GM19328 (cell line): ENCODE measurements around the gene SEC24C.
"Not testable (repeated sequence)": the region's sequence is repeated elsewhere in the genome, so short reads cannot be mapped to it uniquely, and the experiment has no call there.

Experiments
- ATAC-seq: cut with Tn5 transposase; IDR thresholded peaks from one replicate; pipeline ENCODE4 v1.9.1; 2021; ENCODE audit warnings: mild to moderate bottlenecking, moderate library complexity; ENCODE audit not compliant: unreplicated experiment

Gene SEC24C

DNA sequence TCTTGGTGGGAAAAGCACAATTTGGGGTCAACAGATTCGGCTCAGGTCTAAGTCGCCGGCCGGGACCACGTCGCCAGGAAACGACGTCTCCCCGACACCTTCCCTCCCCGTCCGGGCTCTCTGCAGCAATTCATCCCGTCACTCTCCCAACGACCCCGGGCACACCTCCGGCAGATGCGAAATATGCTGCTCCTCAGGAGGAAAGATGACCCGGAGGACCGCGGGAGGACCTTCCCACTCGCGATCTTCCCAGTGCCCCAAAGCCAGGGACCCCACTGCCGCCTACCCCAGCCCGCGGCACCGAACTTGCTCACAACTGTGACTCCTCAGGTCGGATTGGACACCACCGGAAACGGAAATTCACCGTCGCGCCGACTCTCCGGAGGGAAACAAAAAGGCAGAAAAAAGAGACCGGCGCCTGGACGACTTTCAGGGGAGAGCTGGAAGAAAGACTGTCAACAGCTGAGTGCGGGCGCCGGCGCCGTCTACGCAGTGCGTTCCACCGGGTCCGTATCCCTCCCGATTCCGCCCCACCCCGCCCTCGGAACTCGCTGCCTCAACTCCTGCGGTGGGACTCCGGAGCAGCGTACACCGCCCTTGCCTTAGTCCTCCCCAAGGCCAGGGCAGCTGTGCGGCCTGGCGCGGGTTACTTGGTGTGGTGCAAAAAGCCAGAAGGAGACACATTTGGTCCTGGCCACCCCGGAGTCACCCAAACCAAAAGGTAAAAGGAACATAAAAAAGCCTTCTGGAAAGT is 13.8 kb upstream of the SEC24C start:
- peak; percentile 84 for ATAC-seq

DNA sequence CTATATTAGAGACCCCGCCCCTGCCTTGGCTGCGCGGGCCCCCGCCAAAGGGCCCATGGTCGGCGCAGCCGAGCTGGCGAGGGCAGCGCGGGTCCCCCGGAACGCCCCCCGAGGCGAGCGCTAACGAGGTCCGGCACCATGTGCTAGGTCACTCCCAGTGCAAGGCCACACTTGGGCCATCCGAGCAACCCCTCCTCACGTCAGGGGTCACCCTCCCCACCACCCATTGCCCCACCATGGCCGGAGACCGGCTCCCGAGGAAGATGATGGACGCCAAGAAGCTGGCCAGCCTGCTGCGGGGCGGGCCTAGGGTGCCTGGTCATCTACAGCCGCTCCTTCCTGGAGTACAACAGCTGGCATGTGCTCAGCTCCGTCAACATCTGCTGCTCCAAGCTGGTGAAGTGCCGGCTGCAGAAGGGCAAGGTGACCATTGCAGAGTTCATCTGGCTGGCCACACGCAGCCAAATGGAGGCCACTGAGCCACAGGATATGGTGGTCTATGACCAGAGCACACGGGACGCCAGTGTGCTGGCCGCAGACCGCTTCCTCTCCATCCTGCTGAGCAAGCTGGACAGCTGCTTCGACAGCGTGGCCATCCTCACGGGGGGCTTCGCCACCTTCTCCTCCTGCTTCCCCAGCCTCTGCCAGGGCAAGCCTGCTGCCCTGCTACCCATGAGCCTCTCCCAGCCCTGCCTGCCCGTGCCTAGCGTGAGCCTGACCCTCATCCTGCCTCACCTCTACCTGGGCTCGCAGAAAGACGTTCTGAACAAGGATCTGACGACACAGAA is 12.4 kb upstream of the SEC24C start:
- ATAC-seq, result no peak

DNA sequence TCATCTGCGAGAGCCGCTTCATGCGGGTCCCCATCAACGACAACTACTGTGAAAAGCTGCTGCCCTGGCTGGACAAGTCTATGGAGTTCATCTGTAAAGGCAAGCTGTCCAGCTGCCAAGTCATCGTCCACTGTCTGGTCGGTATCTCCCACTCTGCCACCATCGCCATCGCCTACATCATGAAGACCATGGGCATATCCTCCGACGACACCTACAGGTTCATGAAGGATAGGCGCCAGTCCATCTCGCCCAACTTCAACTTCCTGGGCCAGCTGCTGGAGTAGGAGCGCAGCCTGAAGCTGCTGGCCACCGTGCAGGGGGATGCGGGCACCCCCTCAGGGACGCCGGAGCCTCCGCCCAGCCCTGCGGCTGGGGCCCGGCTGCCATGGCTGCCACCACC is 11.7 kb upstream of the SEC24C start:
- ATAC-seq, result no peak

DNA sequence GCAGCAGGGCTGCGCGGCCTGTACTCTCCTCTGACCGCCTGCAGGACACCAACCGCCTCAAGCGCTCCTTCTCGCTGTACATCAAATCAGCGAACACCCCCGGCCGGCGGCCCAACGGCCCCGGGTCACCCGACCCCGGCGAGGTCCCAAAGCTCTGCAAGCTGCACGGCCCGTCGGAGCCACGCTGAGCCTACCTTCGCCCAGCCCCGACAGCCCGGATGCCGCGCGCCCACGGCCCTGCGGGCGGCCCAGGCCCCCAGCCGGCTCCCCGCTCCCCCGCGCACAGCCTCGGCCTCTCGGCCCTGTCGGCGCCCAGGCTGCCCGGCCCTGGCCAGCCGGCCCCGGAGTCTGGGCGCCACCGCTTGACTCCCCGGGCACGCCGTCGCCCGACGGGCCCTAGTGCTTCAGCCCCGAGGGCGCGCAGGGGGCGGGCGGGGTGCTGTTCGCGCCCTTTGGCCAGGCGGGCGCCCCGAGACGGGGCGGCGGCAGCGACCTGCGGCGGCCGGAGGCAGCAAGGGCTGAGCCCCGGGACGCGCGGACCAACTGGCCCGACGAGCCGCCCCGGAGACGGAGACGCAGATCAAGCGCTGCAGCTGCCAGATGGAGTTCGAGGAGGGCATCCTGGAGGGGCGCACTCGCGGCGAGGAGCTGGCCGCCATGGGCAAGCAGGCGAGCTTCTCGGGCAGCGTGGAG is 11.1 kb upstream of the SEC24C start:
- no peak for ATAC-seq

DNA sequence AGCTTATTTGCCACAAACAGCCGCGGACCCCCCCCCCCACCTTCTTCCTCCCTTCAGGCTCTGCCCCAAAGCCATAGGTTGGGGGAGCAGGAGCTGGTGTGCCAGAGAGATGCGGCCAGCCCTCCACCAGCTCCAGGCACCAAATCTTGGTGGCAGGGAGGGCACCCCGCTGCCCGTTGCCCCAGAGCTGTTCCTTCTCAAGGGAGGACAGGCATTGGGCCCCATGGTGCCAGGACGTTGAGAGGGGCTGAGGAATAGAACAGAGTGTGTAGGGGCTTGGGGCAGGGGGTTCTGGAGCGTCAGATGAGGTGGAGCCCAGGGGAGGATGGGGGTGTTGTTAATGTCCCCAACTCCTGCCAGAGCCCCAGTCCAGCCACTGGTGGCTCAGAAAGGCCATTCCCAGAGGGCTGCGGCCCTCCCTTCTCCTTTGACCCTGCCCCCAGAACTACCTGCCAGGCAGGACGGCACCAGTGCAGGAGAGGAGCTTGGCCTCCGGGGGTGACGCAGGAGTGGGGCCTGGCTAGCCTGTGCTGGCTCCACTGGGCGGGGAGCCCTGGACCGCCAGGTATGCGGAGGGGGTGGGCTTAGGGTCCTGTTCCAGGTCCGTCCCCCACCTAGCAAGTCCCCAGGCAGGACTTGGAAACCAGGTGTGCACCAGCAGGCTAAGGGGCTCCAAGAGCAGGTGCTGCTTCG is 10.0 kb upstream of the SEC24C start:
- no peak for ATAC-seq

DNA sequence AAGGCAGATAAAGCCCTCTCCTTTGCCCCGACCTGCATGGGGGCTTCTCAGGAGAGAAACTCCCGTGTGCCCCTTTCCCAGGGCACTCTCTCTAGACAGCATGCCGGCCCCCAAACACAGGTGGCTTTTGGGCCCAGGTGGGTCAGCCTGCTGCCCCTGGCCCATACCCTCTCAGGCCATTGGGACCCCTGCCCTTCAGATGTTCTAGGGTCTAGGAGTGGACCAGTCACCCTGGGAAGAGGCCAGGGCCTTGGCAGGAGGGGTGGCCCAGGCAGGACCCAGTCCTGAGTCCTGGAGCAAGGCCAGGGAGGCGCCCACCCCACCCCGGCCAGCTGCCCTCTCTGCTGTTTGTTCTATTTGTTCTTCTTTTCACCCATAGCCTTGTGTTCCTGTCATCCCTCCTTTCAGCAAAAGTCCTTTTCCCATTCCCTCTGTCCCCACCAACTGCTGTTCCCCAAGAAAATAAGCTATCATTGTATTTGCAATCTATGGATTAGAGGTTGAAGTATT is 9.3 kb upstream of the SEC24C start:
- ATAC-seq, result no peak

DNA sequence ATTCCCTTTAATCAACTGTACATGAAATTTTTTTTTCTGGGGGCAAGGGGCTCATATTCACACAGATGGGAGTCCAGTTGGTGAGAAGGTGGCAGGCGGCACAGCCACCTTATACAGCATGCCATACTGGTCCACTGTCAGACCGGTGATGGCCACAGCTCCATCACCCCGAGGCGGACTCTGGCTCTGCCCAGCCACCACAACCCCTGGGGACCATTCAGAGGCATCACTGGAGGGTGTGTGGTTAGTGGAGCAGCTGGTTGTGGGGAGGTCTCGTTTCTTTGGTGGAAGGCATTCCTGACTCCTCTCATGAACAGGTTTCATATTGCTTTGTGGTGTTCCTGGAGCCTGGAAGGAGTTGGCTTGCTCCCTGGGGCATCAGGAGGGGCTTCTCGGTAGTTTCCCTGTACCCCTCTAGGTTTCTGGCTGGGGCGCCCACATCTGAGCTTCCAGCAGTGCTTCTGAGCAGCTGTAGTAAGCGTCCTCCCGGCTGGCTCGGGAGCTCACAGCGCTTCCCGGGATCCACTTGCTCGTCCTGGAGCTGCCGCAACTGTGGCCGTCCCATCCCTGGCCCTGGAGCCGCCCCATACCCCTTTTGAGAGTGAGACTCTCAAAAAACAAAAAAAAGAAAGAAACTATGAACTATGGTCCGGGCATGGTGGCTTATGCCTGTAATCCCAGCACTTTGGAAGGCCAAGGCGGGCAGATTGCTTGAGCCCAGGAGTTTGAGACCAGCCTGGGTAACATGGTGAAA is 3.5 kb upstream of the SEC24C start:
- ATAC-seq, result not testable (repeated sequence)

DNA sequence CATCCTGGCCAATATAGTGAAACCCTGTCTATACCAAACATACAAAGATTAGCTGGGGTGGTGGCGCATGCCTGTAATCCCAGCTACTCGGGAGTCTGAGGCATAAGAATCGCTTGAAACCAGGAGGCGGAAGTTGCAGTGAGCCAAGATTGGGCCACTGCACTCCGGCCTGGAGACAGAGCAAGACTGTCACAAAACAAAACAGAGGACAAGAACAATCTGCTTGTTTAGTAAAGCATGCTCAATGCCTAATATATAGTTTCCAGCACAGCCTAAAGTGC is 1.8 kb upstream of the SEC24C start:
- ATAC-seq, result no peak

DNA sequence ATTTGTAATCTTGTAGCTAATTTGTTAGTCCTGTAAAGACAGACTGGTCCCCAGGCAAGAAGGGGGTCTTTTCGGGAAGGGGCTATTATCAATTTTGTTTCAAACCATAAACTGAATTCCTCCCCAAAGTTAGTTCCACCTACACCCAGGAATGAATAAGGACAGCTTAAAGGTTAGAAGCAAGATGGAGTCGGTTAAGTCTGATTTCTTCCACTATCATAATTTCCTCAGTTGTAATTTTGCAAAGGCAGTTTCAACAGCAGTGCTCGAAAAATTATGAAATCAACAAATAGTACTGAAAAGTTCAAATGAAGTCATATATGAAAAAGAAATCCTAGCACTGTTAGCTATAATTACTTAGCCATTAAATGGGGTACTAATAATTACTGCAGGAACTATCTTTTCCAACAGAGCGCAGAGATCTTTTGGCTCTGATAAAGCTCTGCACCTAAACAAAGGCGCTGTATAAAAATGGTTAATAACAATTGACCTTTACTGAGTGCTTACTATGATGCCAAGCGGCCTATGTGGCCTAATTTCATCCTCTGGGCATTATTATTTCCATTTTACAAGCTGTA is 756 bp upstream of the SEC24C start:
- ATAC-seq, result no peak

DNA sequence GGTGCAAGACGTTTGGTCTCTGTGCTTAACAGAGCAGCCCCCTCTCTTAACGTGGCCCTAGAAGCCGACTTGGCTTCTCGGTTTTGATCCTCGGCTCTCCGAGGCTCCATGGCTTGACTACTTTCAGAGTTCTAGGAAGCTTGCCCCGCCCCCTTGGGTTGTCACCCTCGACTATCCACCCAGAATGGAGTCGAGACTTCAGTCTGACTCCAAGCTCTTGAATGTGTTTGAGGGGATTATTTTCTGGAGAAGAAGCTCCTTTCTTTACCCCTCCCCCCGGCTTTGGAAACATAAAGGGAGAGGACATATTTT is 448 bp downstream of the SEC24C start:
- ATAC-seq, result peak; percentile 21

DNA sequence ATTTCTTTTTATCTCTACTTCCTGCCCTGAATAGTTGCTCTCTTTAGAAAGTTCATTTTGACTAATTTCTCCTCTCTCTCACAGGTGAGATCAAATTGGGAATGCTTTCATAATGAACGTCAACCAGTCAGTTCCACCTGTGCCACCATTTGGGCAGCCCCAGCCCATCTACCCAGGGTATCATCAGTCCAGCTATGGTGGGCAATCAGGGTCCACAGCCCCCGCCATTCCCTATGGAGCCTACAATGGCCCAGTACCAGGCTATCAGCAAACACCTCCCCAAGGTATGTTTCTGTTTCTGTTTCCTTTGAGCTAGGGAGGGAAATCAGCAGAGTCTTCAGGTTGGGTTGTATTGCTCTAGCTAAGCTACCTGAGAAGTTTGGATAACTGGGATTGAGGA is 2.5 kb downstream of the SEC24C start:
- ATAC-seq, result no peak

DNA sequence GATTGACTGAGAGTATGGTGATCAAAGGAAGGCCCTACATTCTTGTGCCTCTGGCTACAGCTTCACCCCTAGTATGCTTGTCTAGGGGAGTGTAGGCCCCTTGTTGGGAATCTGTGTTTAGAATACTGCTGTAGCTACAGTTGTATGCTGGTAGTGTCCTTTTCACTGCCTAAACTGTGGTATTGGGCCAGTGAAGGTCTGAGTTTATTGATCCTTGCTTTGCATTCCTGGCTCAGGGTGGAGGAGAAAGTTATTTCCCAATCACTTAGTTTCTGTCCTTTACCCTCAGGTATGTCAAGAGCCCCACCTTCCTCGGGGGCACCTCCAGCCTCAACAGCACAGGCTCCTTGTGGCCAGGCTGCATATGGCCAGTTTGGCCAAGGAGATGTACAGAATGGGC is 6.6 kb downstream of the SEC24C start:
- ATAC-seq, result no peak

DNA sequence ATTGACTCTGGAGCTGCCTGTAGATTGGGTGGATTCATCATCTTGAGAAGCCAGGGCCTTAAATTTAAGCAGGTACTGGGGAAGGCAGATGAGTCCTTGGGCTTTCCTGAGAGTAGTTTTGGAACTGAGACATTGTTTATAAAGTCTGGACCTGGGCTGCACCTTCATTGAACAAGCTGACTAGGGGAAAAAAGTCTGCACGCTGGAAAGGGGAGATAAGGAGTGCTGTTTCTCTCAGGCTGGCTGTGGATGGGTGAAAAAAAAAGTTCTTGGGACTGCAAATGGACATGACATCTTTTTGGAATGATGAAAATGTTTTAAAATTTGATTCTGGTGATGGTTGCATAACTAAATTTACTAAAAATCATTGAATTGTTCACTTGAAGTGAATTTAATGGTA is 12.0 kb downstream of the SEC24C start:
- no peak for ATAC-seq

DNA sequence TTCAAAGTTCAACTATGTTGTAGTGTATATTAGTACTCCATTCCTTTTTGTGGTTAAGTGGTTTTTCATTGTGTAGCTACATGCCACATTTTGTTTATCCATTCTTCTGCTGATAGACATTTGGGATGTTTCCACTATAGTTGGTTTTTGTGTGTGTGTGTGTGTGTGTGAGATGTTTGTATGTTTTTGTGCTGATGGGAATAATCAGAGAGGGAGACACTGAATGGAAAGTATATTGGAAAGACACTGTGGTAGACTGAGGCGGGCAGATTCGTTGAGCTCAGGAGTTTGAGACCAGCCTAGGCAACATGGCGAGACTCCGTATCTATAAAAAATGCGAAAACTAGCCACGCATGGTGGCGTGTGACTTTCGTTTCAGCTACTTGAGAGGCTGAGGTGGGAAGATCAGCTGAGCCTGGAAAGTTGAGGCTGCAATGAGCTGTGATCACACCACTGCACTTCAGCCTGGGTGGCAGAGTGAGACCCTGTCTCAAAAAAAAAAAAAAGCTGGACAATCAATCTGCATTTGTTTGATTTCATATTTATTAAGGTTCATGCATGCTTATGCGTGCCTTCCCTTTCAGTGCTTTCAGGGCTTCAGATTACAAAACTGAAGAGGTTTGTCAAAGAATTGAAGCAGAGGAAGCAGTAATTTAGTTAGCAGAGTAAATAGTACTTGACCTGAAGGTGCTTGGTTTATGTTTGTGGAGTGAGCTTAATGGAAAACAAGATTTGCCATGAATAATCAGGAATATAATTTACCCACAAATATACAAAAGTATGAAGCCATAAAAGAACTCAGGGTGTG is 14.7 kb downstream of the SEC24C start:
- ATAC-seq, result no peak

DNA sequence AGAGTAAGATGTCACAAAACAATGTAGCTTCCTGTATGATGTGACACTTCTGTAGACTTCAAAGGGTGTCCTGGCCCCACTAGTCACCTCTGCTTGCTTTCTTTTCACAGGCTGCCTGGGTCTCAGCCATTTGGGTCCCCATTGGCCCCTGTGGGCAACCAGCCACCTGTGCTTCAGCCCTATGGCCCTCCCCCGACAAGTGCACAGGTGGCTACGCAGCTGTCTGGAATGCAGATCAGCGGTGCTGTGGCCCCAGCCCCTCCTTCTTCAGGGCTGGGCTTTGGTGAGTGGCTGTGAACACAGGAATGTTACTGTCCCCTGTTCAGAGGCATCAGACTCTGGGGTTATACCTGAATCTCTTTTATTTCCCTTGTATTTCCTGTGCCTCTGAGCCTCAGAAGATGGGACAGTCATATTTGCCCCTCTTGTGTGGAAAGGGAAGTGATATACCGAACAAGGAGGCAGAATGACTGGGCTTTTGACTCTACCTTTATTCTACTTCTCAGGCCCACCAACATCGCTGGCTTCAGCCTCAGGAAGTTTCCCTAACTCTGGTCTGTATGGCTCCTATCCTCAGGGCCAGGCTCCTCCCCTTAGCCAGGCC is 15.4 kb downstream of the SEC24C start:
- ATAC-seq, result no peak

DNA sequence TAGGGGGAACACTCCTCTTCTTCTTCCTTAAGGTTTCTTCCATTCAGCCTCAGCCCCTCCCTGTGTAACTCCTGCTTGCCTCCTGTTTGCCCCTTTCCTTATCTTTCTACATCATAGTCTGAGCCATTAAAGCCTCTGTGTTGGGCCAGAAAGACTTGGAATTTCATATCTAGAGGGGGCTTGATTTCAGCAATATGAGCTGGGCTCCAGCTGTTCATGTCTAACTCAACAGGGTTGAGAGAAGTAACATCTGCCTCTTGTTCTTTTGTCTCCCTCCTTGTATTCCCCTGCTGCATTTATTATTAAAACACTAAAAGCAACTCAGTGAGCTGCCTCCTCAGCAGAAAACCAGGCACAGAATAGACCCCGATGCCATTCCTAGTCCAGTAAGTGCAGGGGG is 17.6 kb downstream of the SEC24C start:
- no peak for ATAC-seq

DNA sequence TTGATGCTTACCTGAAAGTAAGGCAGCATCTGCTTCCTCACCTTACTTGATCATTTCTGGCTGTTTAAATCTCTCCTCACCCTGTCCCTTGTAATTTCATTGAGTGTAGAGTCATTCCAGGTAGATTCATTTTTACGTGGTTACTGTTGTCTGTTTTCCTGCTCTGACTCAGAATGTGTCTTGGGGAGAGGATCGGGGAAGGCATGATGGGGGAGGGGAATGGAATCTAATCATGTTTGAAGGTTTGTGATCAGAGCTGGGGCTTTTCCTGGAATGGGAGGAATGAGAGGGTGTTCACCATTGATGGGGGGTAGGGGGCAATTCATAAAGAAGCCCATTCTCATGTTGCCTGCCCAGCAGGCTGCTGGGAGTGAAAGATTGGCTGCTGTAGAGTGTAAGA is 18.7 kb downstream of the SEC24C start:
- ATAC-seq, result no peak

DNA sequence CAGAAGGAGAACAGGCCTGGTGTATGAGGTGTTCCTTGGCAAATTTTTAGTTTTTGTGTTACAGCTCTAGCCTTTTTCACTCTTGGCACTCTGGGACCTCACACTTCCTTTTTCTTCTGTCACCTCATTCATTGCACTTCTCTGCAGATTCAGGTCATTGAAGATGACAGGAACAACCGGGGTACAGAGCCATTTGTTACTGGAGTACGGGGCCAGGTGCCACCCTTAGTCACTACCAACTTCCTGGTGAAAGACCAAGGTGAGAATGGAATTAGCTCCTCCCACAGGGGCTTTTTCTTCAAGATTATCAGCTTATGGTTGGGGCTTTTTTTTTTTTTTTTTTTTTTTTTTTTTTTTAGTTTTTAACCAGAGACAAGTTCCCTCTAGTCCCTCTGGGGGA is 19.2 kb downstream of the SEC24C start:
- ATAC-seq, result no peak

DNA sequence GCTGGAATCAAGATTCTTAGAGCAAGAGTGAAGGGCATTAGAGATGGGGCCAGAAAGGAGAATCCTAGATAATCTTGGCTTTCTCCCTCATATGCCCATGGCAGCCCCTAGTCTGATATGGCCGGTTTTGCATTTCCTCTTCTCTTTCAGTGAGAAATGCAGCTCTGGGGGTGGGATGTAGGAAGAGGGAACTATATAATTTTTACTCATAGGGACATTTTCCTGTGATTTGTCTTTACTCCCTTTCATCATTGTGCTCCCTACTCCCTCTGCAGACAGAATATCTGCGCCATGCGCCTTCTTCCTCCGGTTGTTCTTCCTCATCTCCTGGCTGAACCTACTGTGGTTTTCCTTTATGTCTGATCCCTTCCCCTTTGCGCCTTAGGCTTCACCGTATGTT is 20.9 kb downstream of the SEC24C start:
- ATAC-seq, result no peak
